Right forelimb (tissue), 1 donor: ENCODE results near the gene FAM193B.

Experiments
- DNase-seq: peaks from one replicate; pipeline ENCODE4 v3.0.0-alpha.2; 2018

FAM193B gene

GRCh38 chr5:177554474-177555111 lies at the start of gene FAM193B:
FAM193B (minus strand) TSS chr5:177554563; CDS start chr5:177554458, 105 bp downstream.
- DNase-seq, result peak; percentile 97

- no peak for DNase-seq
Observed at GRCh38 chr5:177604116-177604521, 49.8 kb upstream of the FAM193B start.

GRCh38 chr5:177603631-177604030 lies 49.3 kb upstream of the FAM193B start:
- no peak for DNase-seq

- no peak for DNase-seq
Observed at GRCh38 chr5:177602458-177602830, 48.1 kb upstream of the FAM193B start.

- DNase-seq, result no peak
Observed at GRCh38 chr5:177601577-177602457, 47.5 kb upstream of the FAM193B start.

- DNase-seq, result no peak
Observed at GRCh38 chr5:177601126-177601525, 46.8 kb upstream of the FAM193B start.

GRCh38 chr5:177600508-177601018 lies 46.2 kb upstream of the FAM193B start:
- DNase-seq, result peak; percentile 52

- peak; percentile 93 for DNase-seq
Observed at GRCh38 chr5:177599731-177600507, 45.6 kb upstream of the FAM193B start, which contains the start of gene B4GALT7. B4GALT7 (plus strand) TSS chr5:177600132; CDS start chr5:177600211, 79 bp downstream.

- DNase-seq, result no peak
Observed at GRCh38 chr5:177598477-177598876, 44.1 kb upstream of the FAM193B start.

- DNase-seq, result no peak
Observed at GRCh38 chr5:177596775-177597238, 42.4 kb upstream of the FAM193B start.

- no peak for DNase-seq
Observed at GRCh38 chr5:177595991-177596774, 41.8 kb upstream of the FAM193B start.

GRCh38 chr5:177595026-177595585 lies 40.7 kb upstream of the FAM193B start:
- no peak for DNase-seq

GRCh38 chr5:177594071-177594470 lies 39.7 kb upstream of the FAM193B start:
- DNase-seq, result no peak

GRCh38 chr5:177593511-177593910 lies 39.1 kb upstream of the FAM193B start:
- no peak for DNase-seq

GRCh38 chr5:177592905-177593304 lies 38.5 kb upstream of the FAM193B start:
- no peak for DNase-seq

GRCh38 chr5:177592010-177592834 lies 37.9 kb upstream of the FAM193B start, which contains the start of gene TMED9:
TMED9 (plus strand) TSS chr5:177592203; CDS start chr5:177592215, 12 bp downstream.
- DNase-seq, result peak; percentile 92

- no peak for DNase-seq
Observed at GRCh38 chr5:177591690-177592009, 37.3 kb upstream of the FAM193B start.

- no peak for DNase-seq
Observed at GRCh38 chr5:177590406-177590805, 36.0 kb upstream of the FAM193B start.

- DNase-seq, result no peak
Observed at GRCh38 chr5:177588413-177588909, 34.1 kb upstream of the FAM193B start.

GRCh38 chr5:177578316-177578715 lies 24.0 kb upstream of the FAM193B start:
- no peak for DNase-seq

- DNase-seq, result no peak
Observed at GRCh38 chr5:177576169-177576568, 21.8 kb upstream of the FAM193B start.
